DND-41 (cell line): ENCODE measurements around the gene BOLA3.

ENCODE experiments used
- ATAC-seq: fragments of 200-7000 bp; cut with Tn5 transposase; 3 replicates; pipeline ENCODE4 v1.9.1; 2021; ENCODE audit warnings: low read depth; ENCODE audit not compliant: insufficient read depth
- DNase-seq: peaks from one replicate; pipeline ENCODE4 v3.0.0-alpha.2; 2020
- H2AFZ ChIP-seq: 2 replicates; pipeline ENCODE4 v1.6.0; 2012; ENCODE audit warnings: low read depth, low read length
- H3K27ac ChIP-seq: 2 replicates; pipeline ENCODE4 v1.5.1; 2012; ENCODE audit warnings: low read length, inconsistent platforms
- H3K27me3 ChIP-seq: fragments of 200-600 bp; sonication (generic); 2 replicates; pipeline ENCODE4 v1.6.0; 2012; ENCODE audit warnings: low read length, mild to moderate bottlenecking, inconsistent platforms; ENCODE audit not compliant: insufficient read depth, poor library complexity
- H3K36me3 ChIP-seq: 2 replicates; pipeline ENCODE4 v1.5.1; 2012; ENCODE audit warnings: low read length, inconsistent platforms; ENCODE audit not compliant: insufficient read depth
- H3K4me1 ChIP-seq: 2 replicates; pipeline ENCODE4 v1.5.1; 2012; ENCODE audit warnings: mild to moderate bottlenecking, low read length; ENCODE audit not compliant: insufficient read depth
- H3K4me2 ChIP-seq: 2 replicates; pipeline ENCODE4 v1.6.0; 2012; ENCODE audit warnings: mild to moderate bottlenecking, moderate library complexity, low read length, inconsistent platforms; ENCODE audit not compliant: insufficient read depth
- H3K4me3 ChIP-seq, 2 experiments: fragments of 200-600 bp in 1 of 2; shearing (Covaris generic) in 1 of 2; 2 replicates each; pipeline ENCODE4 v1.5.1; 2012 to 2016; ENCODE audit warnings: inconsistent platforms in 2 of 2, low read length in 2 of 2, mild to moderate bottlenecking in 2 of 2, low read depth in 1 of 2, moderate library complexity in 1 of 2
- H3K79me2 ChIP-seq: 2 replicates; pipeline ENCODE4 v1.6.0; 2012; ENCODE audit warnings: low read length, inconsistent platforms; ENCODE audit not compliant: insufficient read depth
- H3K9ac ChIP-seq: 2 replicates; pipeline ENCODE4 v1.6.0; 2012; ENCODE audit warnings: low read depth, mild to moderate bottlenecking, inconsistent platforms, low read length, moderate library complexity
- H3K9me3 ChIP-seq: 2 replicates; pipeline ENCODE4 v1.5.1; 2012; ENCODE audit warnings: low read length, moderate library complexity, mild to moderate bottlenecking, inconsistent platforms; ENCODE audit not compliant: insufficient read depth, severe bottlenecking
- H4K20me1 ChIP-seq: 2 replicates; pipeline ENCODE4 v1.6.0; 2012; ENCODE audit warnings: low read length; ENCODE audit not compliant: insufficient read depth
- CTCF ChIP-seq: IDR thresholded peaks from 2 replicates; pipeline ENCODE4 v1.5.1; 2012; ENCODE audit warnings: borderline replicate concordance, low read length, moderate library complexity, mild to moderate bottlenecking; ENCODE audit not compliant: poor library complexity, severe bottlenecking; ENCODE audit errors: extremely low read depth
- EZH2 ChIP-seq: IDR thresholded peaks from 3 replicates; pipeline ENCODE4 v1.6.1; 2012; ENCODE audit warnings: borderline replicate concordance, low read depth, mild to moderate bottlenecking, moderate library complexity, low read length, inconsistent platforms; ENCODE audit not compliant: severe bottlenecking

The BOLA3 gene

GRCh38 chr2:74148457-74149246 lies 940 bp upstream of the BOLA3 start:
- peak overlapping the region; percentile 89 for H2AFZ ChIP-seq
- no peaks in the 10 kb centered on the region for H3K9me3 ChIP-seq
- H3K4me1 ChIP-seq: peaks cover 27% of the 10 kb centered on the region
- no peak for DNase-seq
- no peak for ATAC-seq
- peaks cover 23% of the 10 kb centered on the region for H3K36me3 ChIP-seq
- TF ChIP-seq EZH2 (no peak), CTCF (no peak)
- no peaks in the 10 kb centered on the region for H4K20me1 ChIP-seq
- H3K79me2 ChIP-seq: peaks cover 18% of the 10 kb centered on the region
- peak overlapping the region; percentile 82 for H3K4me2 ChIP-seq
- peak overlapping the region; percentile 43; the same call in 1 of the 2 replicates for H3K27ac ChIP-seq
- H3K9ac ChIP-seq: peak overlapping the region; percentile 70; the same call in 1 of the 2 replicates
- peak overlapping the region in 1 of 2 experiments; percentile 80; a peak in 2 of 4 replicates for H3K4me3 ChIP-seq
- H3K27me3 ChIP-seq: no peaks in the 10 kb centered on the region

DNA sequence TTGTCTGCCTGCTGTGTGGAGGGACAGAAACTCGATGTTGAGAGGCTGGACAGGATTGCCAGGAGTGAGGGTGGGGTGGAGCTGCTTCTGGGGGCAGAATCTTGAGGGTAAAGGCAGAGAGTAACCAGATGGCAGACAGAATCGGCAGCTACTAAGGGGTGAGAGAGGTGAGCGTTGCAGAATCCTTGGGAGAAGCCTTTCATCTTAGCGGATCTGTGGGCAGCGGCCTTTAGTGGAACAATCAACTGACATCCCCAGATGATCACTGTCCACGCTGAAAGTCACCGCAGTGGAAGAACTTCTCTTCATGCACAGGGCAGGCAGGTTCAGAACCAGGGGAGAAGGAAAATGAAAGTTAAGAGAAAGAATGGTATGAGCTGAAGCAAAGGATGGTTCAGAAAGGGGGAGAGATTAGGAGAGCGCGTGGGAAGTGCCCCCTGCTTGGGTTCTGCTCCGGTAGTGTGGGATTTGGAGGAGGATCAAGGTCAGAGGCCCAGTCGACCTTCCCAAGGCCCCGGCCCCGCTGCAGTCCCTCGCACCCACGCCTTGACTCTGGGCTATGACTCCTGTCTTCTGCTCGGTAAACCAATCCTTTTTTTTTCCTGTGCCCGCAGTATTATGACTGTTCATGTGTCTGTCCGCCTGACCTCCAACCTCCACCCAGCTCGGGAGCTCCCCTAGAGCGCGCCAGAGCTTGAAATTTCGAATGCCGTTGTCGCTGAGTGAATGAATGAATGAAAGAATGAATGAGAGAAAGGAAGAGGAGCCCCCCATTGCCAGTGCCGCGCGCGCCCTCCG lies 584 bp downstream of the BOLA3 start:
- peaks cover 21% of the 10 kb centered on the region for H3K36me3 ChIP-seq
- H3K9me3 ChIP-seq: no peaks in the 10 kb centered on the region
- peak overlapping the region; percentile 82 for H3K4me2 ChIP-seq
- no peaks in the 10 kb centered on the region for H4K20me1 ChIP-seq
- TF ChIP-seq EZH2: no peak
- no peak for TF ChIP-seq CTCF
- no peaks in the 10 kb centered on the region for H3K27me3 ChIP-seq
- H3K4me1 ChIP-seq: peaks cover 27% of the 10 kb centered on the region
- H3K9ac ChIP-seq: peak overlapping the region; percentile 70
- peak overlapping the region; percentile 59 for H3K27ac ChIP-seq
- H3K4me3 ChIP-seq: peak overlapping the region; percentile 66 to 80; a peak in 3 of 4 replicates
- H3K79me2 ChIP-seq: peaks cover 18% of the 10 kb centered on the region
- peak overlapping the region; percentile 82 for H2AFZ ChIP-seq
- DNase-seq (no peak), ATAC-seq (peak; percentile 10; the same call in 2 of the 3 replicates)

- Histone ChIP-seq H2AFZ (no peak overlapping the region), H4K20me1 (peaks cover 19% of the 10 kb centered on the region), H3K9ac (no peak overlapping the region), H3K4me3 (no peak overlapping the region), H3K79me2 (peaks cover 32% of the 10 kb centered on the region), H3K36me3 (peaks cover 38% of the 10 kb centered on the region), H3K4me1 (peaks cover 17% of the 10 kb centered on the region), H3K4me2 (no peak overlapping the region), H3K27me3 (no peaks in the 10 kb centered on the region), H3K9me3 (no peaks in the 10 kb centered on the region), H3K27ac (no peak overlapping the region)
- DNase-seq (no peak), ATAC-seq (peak; percentile 34; the same call in 1 of the 3 replicates)
- TF ChIP-seq EZH2 (no peak), CTCF (peak; percentile 52)
Observed at GRCh38 chr2:74142340-74142739, 5.4 kb downstream of the BOLA3 start.
